ENCODE results near the gene NGLY1. TPM values are rescaled to one million over a fixed set of nuclear protein-coding genes. Genes with fewer than 3 reads are reported as not detected.

NGLY1 gene
- total RNA-seq: 23.3 and 25.6 TPM in 2 replicates

GRCh38 chr3:25782938-25783660 is at the start of gene NGLY1:
Gene NGLY1, minus strand, starts transcription at chr3:25783443. Its CDS starts 53 bp downstream, at chr3:25783390.

GRCh38 chr3:25789596-25790556 is 6.6 kb upstream of the NGLY1 start, which contains the start of gene OXSM:
Gene OXSM, plus strand, starts transcription at chr3:25790090. Its CDS starts 931 bp downstream, at chr3:25791021.

Small RNA genes within 50 kb of the gene (small RNA-seq; reads per million reads assigned to genes)
- gene CRIP1P2: not detected

Other genes starting within 250 kb of the NGLY1 start
- 55.6 and 64.7 TPM in 2 replicates for gene TOP2B, start 118.5 kb downstream of the NGLY1 start, total RNA-seq
- gene OXSM, start 6.6 kb upstream of the NGLY1 start, total RNA-seq: 5.8 and 6.6 TPM in 2 replicates

All from hair follicle dermal papilla cell (primary cell).